ENCODE data around the gene ARHGDIA.

Gene ARHGDIA

GRCh38 chr17:81901167-81902022, 30.3 kb upstream of the ARHGDIA start:
- Mint-ChIP-seq H3K4me1 (peaks cover 6% of the 10 kb centered on the region), H3K27ac (no peak overlapping the region), H3K4me3 (no peak overlapping the region), H3K27me3 (peaks cover 14% of the 10 kb centered on the region), H3K36me3 (peaks cover 37% of the 10 kb centered on the region), H3K9me3 (no peaks in the 10 kb centered on the region)
- peak; percentile 9 for ATAC-seq

GRCh38 chr17:81900181-81900820, 29.2 kb upstream of the ARHGDIA start:
- Mint-ChIP-seq H3K4me3 (no peak overlapping the region), H3K27me3 (peaks cover 14% of the 10 kb centered on the region), H3K4me1 (peaks cover 6% of the 10 kb centered on the region), H3K36me3 (peaks cover 43% of the 10 kb centered on the region), H3K9me3 (no peaks in the 10 kb centered on the region), H3K27ac (no peak overlapping the region)
- no peak for ATAC-seq

- Mint-ChIP-seq H3K36me3 (peaks cover 48% of the 10 kb centered on the region), H3K27ac (no peak overlapping the region), H3K4me1 (peaks cover 6% of the 10 kb centered on the region), H3K9me3 (no peaks in the 10 kb centered on the region), H3K4me3 (no peak overlapping the region), H3K27me3 (peaks cover 14% of the 10 kb centered on the region)
- ATAC-seq, result no peak
Measured at GRCh38 chr17:81899514-81900166, 28.5 kb upstream of the ARHGDIA start.

GRCh38 chr17:81898885-81899284, 27.7 kb upstream of the ARHGDIA start:
- Mint-ChIP-seq H3K36me3 (peaks cover 42% of the 10 kb centered on the region), H3K4me1 (peaks cover 7% of the 10 kb centered on the region), H3K27ac (no peak overlapping the region), H3K9me3 (no peaks in the 10 kb centered on the region), H3K27me3 (peaks cover 14% of the 10 kb centered on the region), H3K4me3 (no peak overlapping the region)
- ATAC-seq, result no peak

DNA sequence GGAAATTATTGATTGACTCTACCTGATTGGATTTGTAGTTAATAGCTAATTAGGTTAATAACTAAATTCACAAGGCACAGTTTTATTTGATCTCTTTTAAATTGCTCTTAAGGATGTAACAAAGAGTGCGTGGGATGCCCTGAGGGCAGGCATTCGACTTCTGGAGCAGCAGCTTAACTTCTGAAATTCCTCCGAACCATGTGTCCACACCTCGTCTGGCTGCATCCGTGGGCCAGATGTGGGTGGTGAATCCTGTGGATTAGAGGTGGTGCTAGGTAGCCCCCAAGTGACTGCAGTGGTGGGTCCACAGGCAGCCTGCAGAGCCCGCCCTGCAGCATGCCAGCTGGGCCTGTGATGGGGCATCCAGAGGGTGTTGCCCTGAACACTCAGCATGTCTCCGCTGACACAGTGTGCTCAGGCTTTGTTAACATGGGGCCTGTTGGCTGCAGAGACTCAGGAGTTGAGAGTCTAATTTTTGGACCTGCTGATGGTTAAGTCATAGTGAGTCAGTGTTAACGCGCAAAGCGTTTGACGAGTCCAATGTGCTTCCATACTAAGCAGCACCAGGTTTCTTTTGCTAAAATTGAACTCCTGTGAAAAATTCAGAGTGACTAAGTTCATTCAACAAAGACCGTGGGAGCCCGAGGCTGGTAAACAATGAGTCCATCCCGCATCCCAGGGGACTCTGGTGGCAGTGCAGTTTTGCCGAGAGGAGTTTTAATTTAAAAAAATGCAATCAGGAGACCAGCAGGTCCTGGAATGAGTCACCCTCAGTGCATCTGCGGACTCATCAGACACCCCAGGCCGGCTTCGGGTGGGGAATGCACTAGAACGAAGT, 27.1 kb upstream of the ARHGDIA start:
- Mint-ChIP-seq H3K4me3 (no peak overlapping the region), H3K9me3 (no peaks in the 10 kb centered on the region), H3K4me1 (peaks cover 14% of the 10 kb centered on the region), H3K27ac (no peak overlapping the region), H3K36me3 (peaks cover 41% of the 10 kb centered on the region), H3K27me3 (peaks cover 14% of the 10 kb centered on the region)
- ATAC-seq, result no peak

DNA sequence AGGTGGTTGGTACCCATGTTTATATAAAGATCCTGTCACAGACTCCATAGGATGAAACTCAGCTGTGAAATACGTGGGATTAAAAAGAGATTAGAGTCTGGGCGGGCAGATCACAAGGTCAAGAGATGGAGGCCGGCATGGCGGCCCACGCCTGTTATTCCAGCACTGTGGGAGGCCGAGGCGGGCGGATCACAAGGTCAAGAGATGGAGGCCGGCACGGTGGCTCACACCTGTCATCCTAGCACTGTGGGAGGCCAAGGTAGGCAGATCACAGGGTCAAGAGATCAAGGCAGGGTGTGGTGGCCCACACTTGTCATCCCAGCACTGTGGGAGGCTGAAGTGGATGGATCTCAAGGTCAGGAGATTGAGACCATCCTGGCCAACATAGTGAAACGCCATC, 24.3 kb upstream of the ARHGDIA start:
- no peak overlapping the region for H3K4me3 Mint-ChIP-seq

GRCh38 chr17:81891303-81891552, 20.1 kb upstream of the ARHGDIA start:
- H3K36me3 Mint-ChIP-seq, result peaks cover 36% of the 10 kb centered on the region
- peak; percentile 28 for ATAC-seq
- no peaks in the 10 kb centered on the region for H3K9me3 Mint-ChIP-seq
- peaks cover 31% of the 10 kb centered on the region for H3K4me1 Mint-ChIP-seq
- H3K27ac Mint-ChIP-seq, result peak overlapping the region; percentile 88
- H3K27me3 Mint-ChIP-seq, result no peaks in the 10 kb centered on the region
- peak overlapping the region; percentile 91 for H3K4me3 Mint-ChIP-seq

More for the DNA sequence above, 24.3 kb upstream of the ARHGDIA start:
- ATAC-seq, result no peak
- Mint-ChIP-seq H3K27ac (no peak overlapping the region), H3K27me3 (peaks cover 1% of the 10 kb centered on the region), H3K9me3 (no peaks in the 10 kb centered on the region), H3K36me3 (peaks cover 31% of the 10 kb centered on the region), H3K4me1 (peaks cover 8% of the 10 kb centered on the region)

- Mint-ChIP-seq H3K27ac (peak overlapping the region; percentile 88), H3K4me1 (peaks cover 33% of the 10 kb centered on the region), H3K36me3 (peaks cover 38% of the 10 kb centered on the region), H3K4me3 (peak overlapping the region; percentile 91), H3K27me3 (no peaks in the 10 kb centered on the region), H3K9me3 (no peaks in the 10 kb centered on the region)
- ATAC-seq, result peak; percentile 2
Measured at GRCh38 chr17:81890447-81891302, 19.5 kb upstream of the ARHGDIA start.

GRCh38 chr17:81889602-81890001, 18.5 kb upstream of the ARHGDIA start:
- peak overlapping the region; percentile 40 for H3K27ac Mint-ChIP-seq
- H3K4me3 Mint-ChIP-seq, result peak overlapping the region; percentile 91
- H3K9me3 Mint-ChIP-seq, result no peaks in the 10 kb centered on the region
- H3K4me1 Mint-ChIP-seq, result peaks cover 39% of the 10 kb centered on the region
- peaks cover 35% of the 10 kb centered on the region for H3K36me3 Mint-ChIP-seq
- ATAC-seq, result no peak
- no peaks in the 10 kb centered on the region for H3K27me3 Mint-ChIP-seq

- no peak for ATAC-seq
- Mint-ChIP-seq H3K4me3 (peak overlapping the region; percentile 59), H3K4me1 (peaks cover 39% of the 10 kb centered on the region), H3K27ac (peak overlapping the region; percentile 40), H3K36me3 (peaks cover 35% of the 10 kb centered on the region), H3K9me3 (no peaks in the 10 kb centered on the region), H3K27me3 (no peaks in the 10 kb centered on the region)
Measured at GRCh38 chr17:81888988-81889595, 18.0 kb upstream of the ARHGDIA start.

DNA sequence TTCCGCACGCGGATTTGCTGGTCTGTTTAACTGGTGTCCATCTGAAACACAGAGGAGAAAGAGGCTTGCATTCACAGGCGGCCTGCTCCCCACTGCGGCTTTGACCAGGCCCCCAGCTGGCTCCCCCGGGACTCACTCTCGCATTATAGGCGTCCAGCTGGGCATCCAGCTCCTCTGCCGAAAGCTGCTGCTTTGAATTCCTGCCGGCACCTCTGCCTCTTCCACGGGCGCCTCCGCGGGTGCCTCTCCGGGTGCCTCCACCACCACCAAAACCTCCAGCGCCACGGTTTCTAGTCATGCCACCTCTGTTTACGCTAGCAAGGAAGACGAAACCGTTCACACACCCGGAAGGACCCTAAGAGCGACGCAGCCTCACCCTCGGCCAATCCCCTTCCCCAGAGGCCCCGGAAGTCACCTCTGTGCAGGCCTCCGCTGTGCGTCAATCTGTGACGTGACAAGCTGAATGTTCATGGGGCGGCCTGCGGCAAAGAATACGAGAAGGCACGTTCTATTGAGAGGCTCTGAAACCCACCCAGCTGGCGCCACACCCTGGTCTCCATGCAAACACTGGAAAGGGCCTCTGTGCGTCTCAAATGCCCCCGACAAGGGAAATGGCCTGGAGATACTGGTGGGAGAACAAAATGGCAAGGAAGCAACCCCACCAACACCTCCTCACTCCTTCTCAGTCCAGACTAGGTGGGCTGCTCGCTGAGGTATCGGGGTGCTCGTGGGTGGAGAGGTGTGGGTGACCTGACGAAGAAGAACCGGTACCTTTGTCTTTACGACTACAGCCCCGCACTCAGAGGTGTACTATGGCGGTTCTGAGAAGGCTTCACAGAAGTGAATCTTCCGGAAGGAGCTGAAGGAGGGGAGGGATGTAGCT, 17.2 kb upstream of the ARHGDIA start:
- Mint-ChIP-seq H3K27ac (peak overlapping the region; percentile 40), H3K27me3 (no peaks in the 10 kb centered on the region), H3K4me1 (peaks cover 32% of the 10 kb centered on the region), H3K4me3 (peak overlapping the region; percentile 59), H3K9me3 (no peaks in the 10 kb centered on the region), H3K36me3 (peaks cover 35% of the 10 kb centered on the region)
- ATAC-seq, result no peak

DNA sequence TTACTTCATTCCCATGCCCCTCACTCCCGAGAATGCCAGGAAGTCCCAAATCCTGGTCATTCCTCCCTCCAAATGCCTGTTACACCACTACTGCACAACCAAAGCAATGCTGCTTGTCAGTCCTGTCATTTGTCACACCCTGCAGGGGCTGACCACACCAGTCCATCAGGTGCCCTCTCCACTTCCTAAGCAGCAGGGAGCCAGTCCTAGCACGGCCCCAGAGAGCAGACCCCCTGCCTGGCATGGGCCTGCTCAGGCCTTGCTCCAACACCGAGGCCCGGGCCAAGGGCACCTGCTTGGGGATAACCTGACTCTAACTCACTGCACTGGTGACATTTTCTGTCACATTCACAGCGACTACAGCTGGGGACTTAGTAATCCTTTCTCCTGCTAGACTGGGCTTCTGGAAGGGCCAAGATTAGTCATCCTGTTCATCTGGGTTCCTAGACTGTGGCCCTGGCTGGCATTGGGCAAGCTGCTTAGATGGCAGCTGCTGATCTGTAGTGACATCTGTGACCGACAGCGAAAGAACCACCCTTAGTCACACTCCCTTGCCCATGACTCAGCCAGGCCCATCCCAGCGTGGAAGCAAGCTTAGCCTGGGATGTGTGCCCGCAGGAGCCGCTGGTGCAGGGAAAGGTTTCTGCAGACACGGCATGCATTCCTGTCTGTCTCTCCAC, 14.9 kb upstream of the ARHGDIA start:
- ATAC-seq, result no peak
- Mint-ChIP-seq H3K27me3 (no peaks in the 10 kb centered on the region), H3K4me3 (no peak overlapping the region), H3K4me1 (peaks cover 31% of the 10 kb centered on the region), H3K27ac (no peak overlapping the region), H3K9me3 (no peaks in the 10 kb centered on the region), H3K36me3 (peaks cover 35% of the 10 kb centered on the region)

- Mint-ChIP-seq H3K36me3 (peaks cover 35% of the 10 kb centered on the region), H3K27me3 (no peaks in the 10 kb centered on the region), H3K27ac (no peak overlapping the region), H3K4me1 (peaks cover 31% of the 10 kb centered on the region), H3K9me3 (no peaks in the 10 kb centered on the region), H3K4me3 (no peak overlapping the region)
- no peak for ATAC-seq
Measured at GRCh38 chr17:81885454-81885853, 14.3 kb upstream of the ARHGDIA start.

All from stimulated activated memory B cell treated with anti-CD40 and anti-IgM and Interleukin-4, amounts not matched to agents 10 μg/mL and 1 μg/mL and 100 μg/mL, for 72 hours (primary cell).